GM12878 (cell line): ENCODE results near the gene DAGLA. TPM values are rescaled to one million over a fixed set of nuclear protein-coding genes. Genes with fewer than 3 reads are reported as not detected.

Experiments used
- ATAC-seq: fragments of 200-7000 bp; cut with Tn5 transposase; 3 replicates; pipeline ENCODE4 v1.9.1; 2020; ENCODE audit warnings: mild to moderate bottlenecking, moderate library complexity
- BruUV-seq: library from RNA; stranded (reverse); fragments of 400-500 nt; replicated peaks from 2 replicates; lab custom pipeline; 2021; lab: Mats Ljungman, UMichigan
- CTCF ChIA-PET: fragments of 300-600 bp; sonication (Branson Sonifier 250); formaldehyde crosslinking; extraction: SDS; loops from one replicate; lab custom pipeline; 2021; ENCODE audit warnings: inconsistent platforms; lab: Yijun Ruan, JAX
- POLR2A ChIA-PET: fragments of 350-600 bp; formaldehyde crosslinking; extraction: SDS; loops from one replicate; lab custom pipeline; 2021; ENCODE audit warnings: inconsistent platforms; lab: Charles Lee
- RAD21 ChIA-PET: fragments of 300-600 bp; sonication (Branson Sonifier 250); formaldehyde crosslinking; loops from one replicate; lab custom pipeline; 2023; ENCODE audit warnings: antibody characterized with exemption; ENCODE audit not compliant: unreplicated experiment; lab: Charles Lee
- SMC1A ChIA-PET: fragments of 300-600 bp; sonication (Branson Sonifier 250); formaldehyde crosslinking; loops from one replicate; lab custom pipeline; 2023; ENCODE audit not compliant: unreplicated experiment, uncharacterized antibody; lab: Charles Lee
- DNase-seq: peaks from one replicate; pipeline ENCODE4 v3.0.0-alpha.2; 2011; ENCODE audit warnings: low read depth, low spot score
- FAIRE-seq: peaks from 3 replicates; lab custom pipeline; 2011; peaks lifted over from hg19 to GRCh38; lab: Jason Lieb, UNC
- H2AFZ ChIP-seq: 2 replicates; pipeline ENCODE4 v1.6.0; 2011; ENCODE audit warnings: low read depth, low read length, control low read depth; ENCODE audit not compliant: control insufficient read depth
- H3K27ac ChIP-seq: 2 replicates; pipeline ENCODE4 v1.5.1; 2011; ENCODE audit warnings: control low read depth; ENCODE audit not compliant: control insufficient read depth, insufficient read depth
- H3K27me3 ChIP-seq, 2 experiments: replicated peaks in 1 of 2; 2 replicates each; pipeline versions ENCODE4 v1.6.0 to v1.6.1; 2011; ENCODE audit warnings: low read length in 1 of 2; ENCODE audit not compliant: control insufficient read depth in 2 of 2, insufficient read depth in 2 of 2
- H3K36me3 ChIP-seq, 2 experiments: 2 replicates each; pipeline ENCODE4 v1.5.1; 2011; ENCODE audit warnings: low read length in 1 of 2; ENCODE audit not compliant: control insufficient read depth in 2 of 2, insufficient read depth in 2 of 2
- H3K4me1 ChIP-seq: 2 replicates; pipeline ENCODE4 v1.6.1; 2011; ENCODE audit warnings: mild to moderate bottlenecking, low read length, moderate library complexity, mixed read lengths; ENCODE audit not compliant: control insufficient read depth, insufficient read depth
- H3K4me2 ChIP-seq: 2 replicates; pipeline ENCODE4 v1.6.0; 2011; ENCODE audit warnings: control low read depth; ENCODE audit not compliant: control insufficient read depth, insufficient read depth
- H3K4me3 ChIP-seq: fragments of 200-600 bp; sonication (generic); 2 replicates; pipeline ENCODE4 v1.5.1; 2016
- H3K79me2 ChIP-seq: 2 replicates; pipeline ENCODE4 v1.6.0; 2011; ENCODE audit warnings: low read length; ENCODE audit not compliant: control insufficient read depth, insufficient read depth
- H3K9ac ChIP-seq: 2 replicates; pipeline ENCODE4 v1.8.0; 2011; ENCODE audit warnings: low read length, control low read depth, mixed read lengths; ENCODE audit not compliant: control insufficient read depth, insufficient read depth
- H3K9me3 ChIP-seq: replicated peaks from 3 replicates; pipeline ENCODE4 v1.5.1; 2011; ENCODE audit warnings: mild to moderate bottlenecking, low read length; ENCODE audit not compliant: control insufficient read depth, insufficient read depth
- H4K20me1 ChIP-seq: 2 replicates; pipeline ENCODE4 v1.6.0; 2011; ENCODE audit not compliant: control insufficient read depth, insufficient read depth
- CUX1 ChIP-seq: IDR thresholded peaks from 2 replicates; pipeline ENCODE4 v1.6.1; 2012; ENCODE audit warnings: improper control_type of control experiment, low read depth, low read length; ENCODE audit not compliant: insufficient replicate concordance
- E2F4 ChIP-seq: IDR thresholded peaks from 2 replicates; pipeline ENCODE4 v1.6.1; 2012; ENCODE audit warnings: low read depth, low read length, improper control_type of control experiment
- ELK1 ChIP-seq: IDR thresholded peaks from 2 replicates; pipeline ENCODE4 v1.6.1; 2012; ENCODE audit warnings: low read depth, low read length, improper control_type of control experiment
- EP300 ChIP-seq, 2 experiments: fragments of 150-350 bp in 1 of 2; IDR thresholded peaks; 2 replicates each; pipeline ENCODE4 v1.6.1; 2011 to 2012; ENCODE audit warnings: low read depth in 2 of 2, low read length in 2 of 2, borderline replicate concordance in 1 of 2, improper control_type of control experiment in 1 of 2, inconsistent platforms in 1 of 2; ENCODE audit not compliant: control insufficient read depth in 1 of 2
- GATAD2B ChIP-seq: fragments of 450-650 bp; conservative IDR thresholded peaks from 2 replicates; pipeline ENCODE4 v1.6.1; 2017; ENCODE audit warnings: low read depth, mild to moderate bottlenecking, moderate library complexity
- JUND ChIP-seq: IDR thresholded peaks from 2 replicates; pipeline ENCODE4 v1.6.1; 2012; ENCODE audit warnings: low read depth, mild to moderate bottlenecking, low read length, improper control_type of control experiment, moderate library complexity
- NR2C2 ChIP-seq: IDR thresholded peaks from 2 replicates; pipeline ENCODE4 v1.6.1; 2011; ENCODE audit warnings: borderline replicate concordance, low read depth; ENCODE audit not compliant: control insufficient read depth, insufficient read length
- PKNOX1 ChIP-seq: fragments of 450-650 bp; IDR thresholded peaks from 2 replicates; pipeline ENCODE4 v1.6.1; 2016; ENCODE audit warnings: mild to moderate bottlenecking
- POLR2A ChIP-seq: IDR thresholded peaks from 2 replicates; pipeline ENCODE4 v1.6.1; 2011; ENCODE audit warnings: low read depth, mild to moderate bottlenecking, low read length
- RAD51 ChIP-seq: fragments of 450-650 bp; IDR thresholded peaks from 2 replicates; pipeline ENCODE4 v1.6.1; 2016; ENCODE audit warnings: moderate library complexity, mild to moderate bottlenecking, inconsistent platforms
- RB1 ChIP-seq: fragments of 450-650 bp; formaldehyde crosslinking; IDR thresholded peaks from 2 replicates; pipeline ENCODE4 v1.6.1; 2017; ENCODE audit warnings: mild to moderate bottlenecking, borderline replicate concordance
- SREBF2 ChIP-seq: IDR thresholded peaks from 2 replicates; pipeline ENCODE4 v1.6.1; 2012; ENCODE audit warnings: mild to moderate bottlenecking, low read length
- TBL1XR1 ChIP-seq: IDR thresholded peaks from 2 replicates; pipeline ENCODE4 v1.6.1; 2012; ENCODE audit warnings: low read depth, low read length, improper control_type of control experiment
- TCF7 ChIP-seq: IDR thresholded peaks from 2 replicates; pipeline ENCODE4 v1.6.1; 2014; ENCODE audit warnings: antibody characterized with exemption, borderline replicate concordance
- ZSCAN29 ChIP-seq: fragments of 450-650 bp; IDR thresholded peaks from 2 replicates; pipeline ENCODE4 v1.6.1; 2017; ENCODE audit warnings: mild to moderate bottlenecking, moderate library complexity
- ZZZ3 ChIP-seq: IDR thresholded peaks from 2 replicates; pipeline ENCODE4 v1.6.1; 2011; ENCODE audit warnings: low read depth; ENCODE audit not compliant: control insufficient read depth, insufficient read length
- WGBS: methylation state at CpG from one replicate; pipeline ENCODE4 v1.1.6; 2016; ENCODE audit warnings: low lambda C conversion rate; ENCODE audit not compliant: insufficient replicate concordance, insufficient coverage; ENCODE audit errors: missing lambda C conversion rate; 5-methylcytosine and 5-hydroxymethylcytosine counted together
- in situ Hi-C: fragments of 300-500 bp; cut with MboI; formaldehyde crosslinking; loops from 9 replicates; pipeline ENCODE4 v1.14.3; 2018; ENCODE audit warnings: mixed read lengths
- intact Hi-C: fragments of 100-400 bp; cut with micrococcal nuclease; formaldehyde crosslinking; loops from one replicate; pipeline ENCODE4 v1.14.2; 2022; ENCODE audit not compliant: unreplicated experiment
- polyA plus RNA-seq, 11 experiments: library from polyadenylated mRNA; depleted of rRNA in 4 of 11; unstranded in 6 of 11; stranded (reverse) in 5 of 11; fragments of >200 nt; fragmentation: Nextera tagmentation in 4 of 11; fragmentation: Illumina TruSeq in 1 of 11; extraction: Ambion mirVana in 4 of 11; extraction: Trizol in 1 of 11; gene quantifications; 1 replicate in 1 of 11; 2 replicates in 10 of 11; pipeline versions ENCODE4 v1.2.1 to v1.2.3, GENCODE V29; 2011 to 2016; ENCODE audit warnings: inconsistent platforms in 2 of 11, missing spikeins in 2 of 11, low read depth in 1 of 11
- total RNA-seq, 4 experiments: library from RNA; depleted of rRNA in 3 of 4; stranded (reverse); fragments of >200 nt in 3 of 4; fragmentation: Illumina TruSeq in 1 of 4; extraction: Trizol in 1 of 4; gene quantifications; 2 replicates each; pipeline versions ENCODE4 v1.2.1 to v1.2.3, GENCODE V29; 2013 to 2021

The DAGLA gene
- total and polyA plus RNA-seq, 10 of the 15 experiments (the other 5 are each of a cell fraction or from before 2014, with no cell fraction given): 0.05 TPM; not detected in 9

- Histone ChIP-seq H3K27me3 (peaks cover 0 to 2% of the 10 kb centered on the region in 2 experiments; a peak in 2 of 4 replicates), H3K9ac (no peak overlapping the region), H3K4me1 (peaks cover 6% of the 10 kb centered on the region), H3K36me3 (no peaks in the 10 kb centered on the region), H3K4me2 (no peak overlapping the region), H3K79me2 (no peaks in the 10 kb centered on the region), H3K27ac (no peak overlapping the region), H2AFZ (no peak overlapping the region), H4K20me1 (no peaks in the 10 kb centered on the region), H3K9me3 (no peaks in the 10 kb centered on the region), H3K4me3 (no peak overlapping the region)
- in situ Hi-C loops: no loop called here
- CTCF ChIA-PET: no interaction called here
- TF ChIP-seq TBL1XR1 (no peak), PKNOX1 (no peak), E2F4 (no peak), CUX1 (no peak), RB1 (no peak), RAD51 (no peak), POLR2A (no peak), EP300 (IDR thresholded peaks at IDR 0.05; ENCODE audit: borderline replicate concordance in 1 of 2, control insufficient read depth in 1 of 2, low read depth in 2 of 2, low read length in 2 of 2) (no peak), ELK1 (no peak), ZZZ3 (no peak), GATAD2B (no peak), TCF7 (no peak), NR2C2 (no peak), JUND (no peak), ZSCAN29 (no peak), SREBF2 (no peak)
- ATAC-seq (no peak), FAIRE-seq (no peak), DNase-seq (no peak)
- 7% methylated on average over 12 of the region's 12 CpGs for WGBS
- BruUV-seq: no TSS peak
- intact Hi-C loops: no loop called here
- SMC1A ChIA-PET: no interaction called here
- POLR2A ChIA-PET: no interaction called here
- RAD21 ChIA-PET: no interaction called here
These were observed 11.4 kb downstream of the DAGLA start for GRCh38 chr11:61691380-61692156.
